Ascending aorta (tissue), 2 donors: Measurements from ENCODE around the gene TMEM184C. TPM values are rescaled to one million over a fixed set of nuclear protein-coding genes. Genes with fewer than 3 reads are reported as not detected.

ENCODE experiments used
- DNase-seq, 2 donors: peaks; one replicate each; pipeline ENCODE4 v3.0.0-alpha.2; 2019; ENCODE audit warnings: low spot score in 2 of 2
- H3K27ac ChIP-seq, 2 donors: fragments of 200-600 bp; sonication (generic); one replicate each; pipeline ENCODE4 v1.5.1; 2016 to 2017; ENCODE audit warnings: mild to moderate bottlenecking in 1 of 2
- H3K27me3 ChIP-seq: fragments of 200-600 bp; sonication (generic); one replicate; pipeline ENCODE4 v1.5.1; 2017
- H3K36me3 ChIP-seq, 2 donors: fragments of 200-600 bp; sonication (generic); one replicate each; pipeline ENCODE4 v1.5.1; 2016
- H3K4me1 ChIP-seq, 2 donors: fragments of 200-600 bp; sonication (generic); one replicate each; pipeline ENCODE4 v1.5.1; 2016 to 2017; ENCODE audit warnings: mild to moderate bottlenecking in 1 of 2
- H3K4me3 ChIP-seq, 2 donors: fragments of 200-600 bp; sonication (generic); one replicate each; pipeline ENCODE4 v1.5.1; 2016 to 2017; ENCODE audit warnings: mild to moderate bottlenecking in 1 of 2
- H3K9me3 ChIP-seq, 2 donors: fragments of 200-600 bp; sonication (generic); one replicate each; pipeline ENCODE4 v1.5.1; 2016
- CTCF ChIP-seq, 3 experiments: fragments of 200-600 bp in 2 of 3; fragments of 450-650 bp in 1 of 3; sonication (generic) in 2 of 3; IDR thresholded peaks; one replicate each; pipeline ENCODE4 v1.5.1; 2016 to 2019; ENCODE audit warnings: antibody characterized with exemption in 3 of 3, mild to moderate bottlenecking in 1 of 3, moderate library complexity in 1 of 3
- intact Hi-C: fragments of 100-400 bp; cut with DNase I; formaldehyde crosslinking; loops from one replicate; pipeline ENCODE4 v1.15.1; 2023
- total RNA-seq: library from RNA; depleted of rRNA; stranded (reverse); fragments of >200 nt; gene quantifications from one replicate; pipeline ENCODE4 v1.1.0, GENCODE V29; 2016

Gene TMEM184C
- total RNA-seq, 1 donor from 2014 or later: 14.2 TPM

GRCh38 chr4:147638942-147639341 is 21.7 kb downstream of the TMEM184C start:
- Histone ChIP-seq H3K4me3 (no peak overlapping the region), H3K27ac (no peak overlapping the region), H3K4me1 (no peaks in the 10 kb centered on the region), H3K36me3 (peaks cover 25 to 51% of the 10 kb centered on the region in 2 donors), H3K9me3 (no peaks in the 10 kb centered on the region), H3K27me3 (no peaks in the 10 kb centered on the region)
- no peak for DNase-seq
- TF ChIP-seq CTCF (IDR thresholded peaks at IDR 0.05): no peak
- intact Hi-C loops: no loop called here

- intact Hi-C loops: no loop called here
- no peak overlapping the region for H3K27ac ChIP-seq
Observed at GRCh38 chr4:147639388-147639787, 22.2 kb downstream of the TMEM184C start.

DNA sequence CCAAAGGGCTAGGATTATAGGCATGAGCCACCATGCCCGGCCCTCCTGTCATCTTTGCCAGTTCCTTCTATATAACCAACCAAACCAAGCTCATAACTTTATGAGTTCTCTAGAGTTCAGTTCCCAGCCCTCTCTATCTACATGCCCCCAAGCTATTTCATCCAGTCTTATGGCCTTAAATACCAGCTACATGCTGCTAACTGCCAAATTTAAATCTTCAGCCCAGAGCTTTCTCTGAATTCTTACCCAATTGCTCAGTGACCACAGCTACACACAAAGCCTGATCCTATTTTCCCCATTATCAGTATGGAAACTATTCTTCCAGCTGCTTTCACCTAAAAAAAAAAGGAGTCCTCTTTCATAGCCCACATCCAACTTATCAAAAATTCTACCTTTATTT is 23.1 kb downstream of the TMEM184C start:
- no peaks in the 10 kb centered on the region for H3K27me3 ChIP-seq
- intact Hi-C loops: no loop called here
- no peak for DNase-seq
- no peak overlapping the region for H3K4me3 ChIP-seq
- no peak for TF ChIP-seq CTCF (IDR thresholded peaks at IDR 0.05)
- H3K36me3 ChIP-seq: peaks cover 14 to 37% of the 10 kb centered on the region in 2 donors
- H3K9me3 ChIP-seq: no peaks in the 10 kb centered on the region
- no peak overlapping the region for H3K27ac ChIP-seq
- no peaks in the 10 kb centered on the region for H3K4me1 ChIP-seq

More at GRCh38 chr4:147639388-147639787, 22.2 kb downstream of the TMEM184C start:
- Histone ChIP-seq H3K4me1 (no peaks in the 10 kb centered on the region), H3K4me3 (no peak overlapping the region), H3K27me3 (no peaks in the 10 kb centered on the region), H3K9me3 (no peaks in the 10 kb centered on the region), H3K36me3 (peaks cover 20 to 47% of the 10 kb centered on the region in 2 donors)
- no peak for DNase-seq
- TF ChIP-seq CTCF (IDR thresholded peaks at IDR 0.05): no peak

DNA sequence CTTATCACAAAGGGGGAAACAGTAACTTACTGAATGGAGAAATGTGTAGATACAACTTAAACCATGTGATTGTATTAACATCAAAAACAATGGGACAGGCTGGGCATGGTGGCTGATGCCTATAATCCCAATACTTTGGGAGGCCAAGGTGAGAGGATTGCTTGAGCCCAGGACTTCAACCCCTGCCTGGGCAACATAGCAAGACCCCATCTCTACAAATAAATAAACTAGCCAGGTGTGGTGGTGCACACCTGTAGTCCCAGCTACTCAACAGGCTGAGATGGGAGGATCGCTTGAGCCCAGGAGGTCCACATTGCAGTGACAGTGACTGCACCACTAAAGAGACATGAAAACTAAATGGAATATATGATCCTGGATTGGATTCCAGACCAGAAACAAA is 26.4 kb downstream of the TMEM184C start:
- H3K27me3 ChIP-seq: no peaks in the 10 kb centered on the region
- no peak overlapping the region for H3K27ac ChIP-seq
- intact Hi-C loops: no loop called here
- peaks cover 0 to 2% of the 10 kb centered on the region in 2 donors for H3K4me1 ChIP-seq
- H3K9me3 ChIP-seq: no peaks in the 10 kb centered on the region
- H3K4me3 ChIP-seq: no peak overlapping the region
- DNase-seq: no peak
- H3K36me3 ChIP-seq: peaks cover 4 to 19% of the 10 kb centered on the region in 2 donors
- no peak for TF ChIP-seq CTCF (IDR thresholded peaks at IDR 0.05)

DNA sequence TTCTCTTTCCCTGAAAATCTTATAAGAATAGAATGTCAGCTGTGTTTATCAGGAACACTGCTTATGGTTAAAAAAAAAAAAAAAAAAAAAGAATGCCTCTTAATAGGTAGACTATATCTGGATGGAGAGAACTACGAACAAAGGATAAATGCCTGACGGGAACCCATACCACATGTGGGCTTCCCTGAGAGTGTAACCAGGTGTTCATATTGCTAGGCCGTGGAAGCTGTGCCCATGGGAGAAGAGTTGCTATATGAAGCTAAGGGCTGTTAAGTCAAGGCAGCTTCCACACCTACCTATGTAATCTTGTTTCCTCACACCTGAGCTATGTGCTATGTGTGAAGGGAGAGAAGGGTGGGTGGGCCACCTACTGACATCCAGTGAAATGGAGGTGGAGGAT is 27.3 kb downstream of the TMEM184C start:
- intact Hi-C loops: no loop called here
- Histone ChIP-seq H3K9me3 (no peaks in the 10 kb centered on the region), H3K36me3 (peaks cover 4 to 19% of the 10 kb centered on the region in 2 donors), H3K4me1 (peaks cover 0 to 2% of the 10 kb centered on the region in 2 donors), H3K27ac (no peak overlapping the region), H3K27me3 (no peaks in the 10 kb centered on the region), H3K4me3 (no peak overlapping the region)
- no peak for TF ChIP-seq CTCF (IDR thresholded peaks at IDR 0.05)
- DNase-seq: no peak

GRCh38 chr4:147645099-147645498 is 27.9 kb downstream of the TMEM184C start:
- H3K4me1 ChIP-seq: peaks cover 0 to 2% of the 10 kb centered on the region in 2 donors
- DNase-seq: no peak
- intact Hi-C loops: no loop called here
- no peak for TF ChIP-seq CTCF (IDR thresholded peaks at IDR 0.05)
- peaks cover 4 to 19% of the 10 kb centered on the region in 2 donors for H3K36me3 ChIP-seq
- H3K27ac ChIP-seq: no peak overlapping the region
- no peaks in the 10 kb centered on the region for H3K9me3 ChIP-seq
- H3K27me3 ChIP-seq: no peaks in the 10 kb centered on the region
- no peak overlapping the region for H3K4me3 ChIP-seq
